GF-D8 (cell line): ENCODE measurements around the gene SRRM3.
A peak's percentile ranks its signal among the peaks of the same experiment; 100 is the strongest.
"Not testable (repeated sequence)": the region's sequence is repeated elsewhere in the genome, so short reads cannot be mapped to it uniquely, and the experiment has no call there.

Source experiments
- DNase-seq: peaks from one replicate; lab custom pipeline; 2025; lab: John Stamatoyannopoulos, UW

Gene SRRM3

GRCh38 chr7:76291351-76292212 is 89.9 kb downstream of the SRRM3 start:
- peak; percentile 92 for DNase-seq

- DNase-seq = peak; percentile 96
These were observed 90.5 kb downstream of the SRRM3 start for GRCh38 chr7:76292213-76292573.

GRCh38 chr7:76292911-76293310 is 91.2 kb downstream of the SRRM3 start:
- not testable (repeated sequence) for DNase-seq

- peak; percentile 51 for DNase-seq
These were observed 91.8 kb downstream of the SRRM3 start for GRCh38 chr7:76293407-76293901.

GRCh38 chr7:76294344-76295024 is 92.8 kb downstream of the SRRM3 start:
- DNase-seq = no peak

- DNase-seq = no peak
These were observed 95.3 kb downstream of the SRRM3 start for GRCh38 chr7:76296743-76297740.

GRCh38 chr7:76300166-76300731 is 98.6 kb downstream of the SRRM3 start:
- DNase-seq = no peak

- DNase-seq = no peak
These were observed 99.3 kb downstream of the SRRM3 start for GRCh38 chr7:76301000-76301399.

- peak; percentile 81 for DNase-seq
These were observed 100.9 kb downstream of the SRRM3 start, which contains the start of gene HSPB1 for GRCh38 chr7:76302347-76303201. Gene HSPB1, plus strand, starts transcription at chr7:76302673. Its CDS starts 40 bp downstream, at chr7:76302713.

GRCh38 chr7:76303202-76304147 is 101.8 kb downstream of the SRRM3 start:
- peak; percentile 79 for DNase-seq

- no peak for DNase-seq
These were observed 103.2 kb downstream of the SRRM3 start for GRCh38 chr7:76304888-76305375.

- DNase-seq = not testable (repeated sequence)
These were observed 107.2 kb downstream of the SRRM3 start for GRCh38 chr7:76308874-76309273.

- DNase-seq = not testable (repeated sequence)
These were observed 107.8 kb downstream of the SRRM3 start for GRCh38 chr7:76309341-76310101.

GRCh38 chr7:76310102-76310957 is 108.6 kb downstream of the SRRM3 start:
- no peak for DNase-seq

- DNase-seq = not testable (repeated sequence)
These were observed 110.1 kb downstream of the SRRM3 start for GRCh38 chr7:76311838-76312237.

GRCh38 chr7:76314042-76314721 is 112.5 kb downstream of the SRRM3 start:
- peak; percentile 87 for DNase-seq

GRCh38 chr7:76314740-76315139 is 113.0 kb downstream of the SRRM3 start:
- DNase-seq = not testable (repeated sequence)
